GM18517 (cell line): ENCODE data around the gene CASS4.
A peak's percentile ranks its signal among the peaks of the same experiment; 100 is the strongest.

Experiments
- ATAC-seq: cut with Tn5 transposase; IDR thresholded peaks from one replicate; pipeline ENCODE4 v1.9.1; 2021; ENCODE audit warnings: mild to moderate bottlenecking, moderate library complexity; ENCODE audit not compliant: unreplicated experiment

The CASS4 gene

DNA sequence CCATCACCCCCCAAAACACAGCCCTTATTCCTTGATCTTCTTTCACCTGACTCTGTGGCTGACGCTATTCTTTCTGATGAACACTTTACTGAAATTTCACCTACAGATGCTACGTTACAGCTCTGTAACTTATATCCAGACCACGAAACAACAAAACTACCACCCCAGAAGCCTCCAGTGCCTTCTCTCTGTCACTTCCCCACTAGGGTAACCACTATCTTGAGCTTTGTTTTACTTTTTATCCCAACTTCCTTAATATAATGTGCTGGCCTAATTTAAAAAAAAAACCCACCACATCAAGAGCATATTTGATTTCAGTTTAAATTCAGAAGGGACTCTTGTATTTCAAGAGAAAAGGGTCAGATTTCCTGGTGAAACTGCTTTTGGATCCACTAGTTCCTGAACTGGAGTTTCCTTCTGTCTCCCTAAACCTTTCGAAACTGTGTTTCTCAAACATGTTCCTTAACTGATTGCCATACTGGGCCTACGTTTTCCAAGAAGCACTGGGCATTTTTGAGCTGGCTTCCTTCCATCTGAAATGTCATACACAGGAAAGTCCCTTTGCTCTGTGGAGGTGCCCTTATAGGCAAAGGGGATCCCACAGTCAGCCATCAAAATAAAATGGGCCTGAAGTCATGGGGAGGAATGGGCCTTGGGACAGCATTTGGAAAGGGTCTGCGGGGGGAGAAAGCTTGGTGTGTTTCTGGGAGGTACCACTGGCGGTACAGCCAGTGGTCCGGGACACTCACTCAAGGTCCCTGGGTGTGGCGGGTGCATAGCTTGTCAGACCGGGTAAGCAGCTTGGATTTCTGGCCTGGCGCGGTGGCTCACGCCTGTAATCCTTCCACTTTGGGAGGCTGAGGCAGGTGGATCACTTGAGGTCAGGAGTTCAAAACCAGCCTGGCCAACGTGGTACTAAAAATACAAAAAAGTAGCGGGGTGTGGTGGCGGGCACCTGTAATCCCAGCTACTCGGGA is 30.6 kb downstream of the CASS4 start:
- no peak for ATAC-seq

DNA sequence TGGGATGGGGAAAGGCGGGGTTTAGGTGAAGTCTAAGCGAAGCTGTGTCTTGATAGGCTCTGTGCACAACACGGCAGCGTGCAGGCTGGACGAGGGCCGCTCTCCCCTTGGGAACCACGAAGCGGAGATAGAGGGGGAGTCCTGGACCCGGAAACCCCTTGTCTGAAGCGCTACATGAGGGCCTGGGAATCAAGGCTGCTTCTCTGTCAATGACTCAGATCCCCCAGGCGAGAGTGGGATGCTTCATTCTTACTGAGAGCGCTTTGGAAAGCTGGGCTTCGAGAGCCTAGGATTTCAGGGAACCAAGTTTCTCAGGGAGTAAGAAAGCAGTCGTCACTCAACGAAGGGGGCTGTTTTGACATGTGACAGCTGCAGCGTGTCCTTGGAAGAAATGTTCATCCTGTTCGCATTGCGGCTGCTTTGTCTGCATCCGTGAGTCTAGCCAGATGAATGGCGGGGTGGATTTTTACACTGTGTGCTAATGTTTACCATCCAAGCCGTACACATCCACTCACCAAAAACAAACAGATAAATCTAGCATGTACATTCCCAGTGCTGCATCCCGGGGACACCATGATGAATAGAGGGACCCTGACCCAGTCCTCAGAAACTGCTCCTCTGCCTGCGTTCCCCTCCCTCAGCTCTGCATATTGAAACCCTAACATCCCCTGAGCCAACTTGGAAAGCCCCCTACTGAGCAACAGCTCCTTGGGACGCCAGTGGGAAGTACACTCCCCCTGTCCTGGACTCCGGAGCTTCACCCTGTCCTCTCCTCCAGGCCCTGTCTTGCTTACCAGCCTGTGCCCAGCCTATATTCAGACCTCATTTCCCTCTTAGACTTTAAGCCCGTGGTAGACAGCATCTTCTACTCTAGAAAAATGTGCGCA is 31.8 kb downstream of the CASS4 start:
- no peak for ATAC-seq

- ATAC-seq: no peak
Observed at GRCh38 chr20:56445130-56445529, 33.1 kb downstream of the CASS4 start.

- no peak for ATAC-seq
Observed at GRCh38 chr20:56445540-56445939, 33.5 kb downstream of the CASS4 start.

DNA sequence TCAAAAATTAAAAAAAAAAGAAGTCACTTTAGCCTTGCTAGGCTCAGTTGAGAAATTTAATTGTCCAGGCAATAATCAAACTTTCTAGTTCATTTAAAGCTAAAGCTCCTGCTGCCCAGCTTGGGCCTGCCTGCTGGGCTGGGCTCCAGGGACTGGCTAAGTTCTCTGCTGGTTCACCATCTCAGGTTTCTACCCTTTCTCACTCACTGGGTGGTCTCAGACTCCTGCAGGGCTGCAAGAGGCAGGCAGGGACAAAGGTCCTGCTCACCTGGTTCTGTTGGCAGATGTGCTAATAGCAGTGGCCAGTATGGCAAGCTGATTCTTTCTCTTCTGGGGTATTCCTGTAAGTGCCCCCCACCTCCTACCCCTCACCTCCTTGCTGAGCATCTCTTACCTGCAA is 35.2 kb downstream of the CASS4 start:
- ATAC-seq: no peak

DNA sequence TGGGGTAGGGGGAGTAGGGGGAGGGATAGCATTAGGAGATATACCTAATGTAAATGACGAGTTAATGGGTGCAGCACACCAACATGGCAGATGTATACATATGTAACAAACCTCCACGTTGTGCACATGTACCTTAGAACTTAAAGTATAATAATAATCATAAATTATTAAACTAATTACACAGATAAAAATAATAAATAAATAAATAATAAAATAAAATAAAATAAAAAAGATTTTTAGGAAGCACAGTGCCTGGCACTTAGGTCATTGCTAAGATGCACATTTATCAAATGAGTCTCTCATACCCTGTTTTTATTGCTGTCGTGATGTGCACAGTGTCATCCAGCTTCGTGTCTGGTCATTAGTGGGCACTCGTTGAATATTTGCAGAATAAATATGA is 37.4 kb downstream of the CASS4 start:
- no peak for ATAC-seq

DNA sequence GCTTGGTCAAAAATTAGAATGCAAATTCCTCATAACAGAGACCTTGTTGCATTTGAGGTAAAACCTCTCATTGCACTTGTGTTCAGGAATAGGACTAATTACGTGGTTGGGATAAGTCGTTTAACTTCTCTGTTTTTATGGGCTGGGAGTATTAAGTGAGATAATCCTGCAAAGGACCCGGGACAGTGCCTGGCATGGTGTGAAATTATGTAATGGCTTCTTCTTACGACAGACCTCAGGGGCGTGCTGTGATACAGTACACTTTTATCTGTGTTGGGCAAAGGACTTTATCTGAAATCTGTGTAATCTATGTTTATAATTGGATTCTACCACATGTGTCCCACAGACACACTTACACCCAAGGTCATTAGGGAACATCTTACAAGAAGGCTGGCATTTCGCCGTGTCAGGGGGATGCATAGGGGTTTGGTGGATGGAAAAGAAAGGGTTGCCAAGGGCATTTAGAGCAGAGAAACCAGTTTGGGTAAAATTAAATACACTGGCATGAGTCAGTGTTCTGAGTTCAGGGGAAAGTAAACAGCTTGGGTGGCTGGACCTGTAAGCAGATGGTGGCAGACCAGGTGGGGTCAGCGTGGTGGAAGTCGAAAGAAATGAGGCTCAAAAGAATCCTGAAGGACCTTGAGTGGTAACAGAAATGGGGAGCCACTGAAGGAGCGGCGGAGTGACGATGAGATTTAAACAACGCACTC is 39.2 kb downstream of the CASS4 start:
- no peak for ATAC-seq

GRCh38 chr20:56453352-56453751 is 41.3 kb downstream of the CASS4 start:
- peak; percentile 70 for ATAC-seq

GRCh38 chr20:56454754-56455153 is 42.7 kb downstream of the CASS4 start:
- ATAC-seq: peak; percentile 91

DNA sequence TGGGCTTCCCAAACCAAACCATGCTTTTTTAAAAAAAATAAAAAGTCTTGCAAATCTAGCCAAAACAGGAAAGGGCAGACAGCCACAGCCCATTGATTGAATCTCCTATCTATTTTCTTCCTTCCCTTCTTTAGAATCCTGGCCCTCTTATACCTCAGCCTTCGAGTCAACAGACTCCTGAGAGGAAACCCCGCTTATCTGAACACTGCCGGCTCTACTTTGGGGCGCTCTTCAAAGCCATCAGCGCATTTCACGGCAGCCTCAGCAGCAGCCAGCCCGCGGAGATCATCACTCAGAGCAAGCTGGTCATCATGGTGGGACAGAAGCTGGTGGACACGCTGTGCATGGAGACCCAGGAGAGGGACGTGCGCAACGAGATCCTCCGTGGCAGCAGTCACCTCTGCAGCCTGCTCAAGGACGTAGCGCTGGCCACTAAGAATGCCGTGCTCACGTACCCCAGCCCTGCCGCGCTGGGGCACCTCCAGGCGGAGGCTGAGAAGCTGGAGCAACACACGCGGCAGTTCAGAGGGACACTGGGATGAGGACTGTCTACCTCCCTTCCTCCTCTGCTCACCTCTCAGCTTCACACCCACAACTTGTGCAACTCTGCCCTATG is 46.3 kb downstream of the CASS4 start:
- no peak for ATAC-seq

GRCh38 chr20:56460459-56460858 is 48.4 kb downstream of the CASS4 start:
- no peak for ATAC-seq

- ATAC-seq: no peak
Observed at GRCh38 chr20:56461576-56461975, 49.5 kb downstream of the CASS4 start.

- ATAC-seq: no peak
Observed at GRCh38 chr20:56463428-56463827, 51.4 kb downstream of the CASS4 start.

GRCh38 chr20:56465997-56466396 is 53.9 kb downstream of the CASS4 start:
- ATAC-seq: no peak

GRCh38 chr20:56467968-56468315 is 55.9 kb downstream of the CASS4 start:
- ATAC-seq: no peak

GRCh38 chr20:56468316-56469076 is 56.4 kb downstream of the CASS4 start, which contains the start of gene RTF2:
RTF2 (plus strand) TSS chr20:56468627; CDS start chr20:56468698, 71 bp downstream.
- ATAC-seq: peak; percentile 96

DNA sequence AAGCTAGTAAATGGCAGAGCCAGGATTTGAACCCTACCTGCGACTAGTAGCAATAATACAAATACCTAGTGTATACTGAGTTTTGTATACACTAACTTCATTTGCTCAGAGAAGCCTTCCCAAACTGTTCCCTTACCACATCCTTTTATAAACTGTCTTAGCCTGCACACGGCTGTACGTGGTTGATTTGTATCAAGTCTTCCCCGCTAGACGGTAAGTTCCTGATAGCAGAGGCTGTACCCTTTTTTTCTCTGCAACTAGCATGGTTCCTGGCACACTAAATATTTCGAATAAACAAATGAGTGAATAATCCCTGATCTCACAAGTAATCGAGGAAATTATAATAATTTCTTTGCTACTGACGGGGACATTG is 57.0 kb downstream of the CASS4 start:
- no peak for ATAC-seq

GRCh38 chr20:56483970-56484369 is 71.9 kb downstream of the CASS4 start:
- ATAC-seq: no peak

DNA sequence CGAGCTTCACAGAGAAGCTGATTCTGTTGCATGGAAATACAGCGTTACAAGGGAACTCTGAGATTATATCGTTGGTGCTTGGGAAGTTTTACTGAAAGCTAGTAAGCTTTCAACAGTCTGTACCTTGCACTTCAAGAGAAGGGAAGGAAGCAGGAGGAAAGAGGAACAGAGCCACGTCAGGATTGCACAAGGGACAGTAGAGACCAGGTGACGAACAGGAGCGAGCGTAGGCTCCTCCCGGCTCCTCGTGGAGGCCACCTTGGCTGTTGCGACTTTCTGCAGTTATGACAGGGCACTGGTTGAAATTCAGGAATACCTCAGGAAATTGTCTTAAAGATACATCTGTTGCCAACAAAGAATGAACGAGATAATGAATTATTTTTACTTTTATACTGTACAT is 75.2 kb downstream of the CASS4 start:
- ATAC-seq: no peak

- ATAC-seq: no peak
Observed at GRCh38 chr20:56488566-56488965, 76.5 kb downstream of the CASS4 start.
